K562 (cell line): Measurements from ENCODE around the gene RNU5D-1. TPM values are rescaled to one million over a fixed set of nuclear protein-coding genes. Genes with fewer than 3 reads are reported as not detected.

Source experiments
- ATAC-seq: fragments of 200-7000 bp; cut with Tn5 transposase; 3 replicates; pipeline ENCODE4 v1.9.1; 2020; ENCODE audit warnings: moderate library complexity
- BruUV-seq: library from RNA; stranded (reverse); fragments of 400-500 nt; replicated peaks from 2 replicates; lab custom pipeline; 2021; lab: Mats Ljungman, UMichigan
- CTCF ChIA-PET: fragments of 300-600 bp; formaldehyde crosslinking; extraction: SDS; loops from one replicate; lab custom pipeline; 2021; ENCODE audit warnings: low intra/inter-chr PET ratio; lab: Yijun Ruan, JAX
- POLR2A ChIA-PET: fragments of 300-600, 350-650 bp; sonication (Branson Sonifier 250); formaldehyde crosslinking; extraction: SDS; loops from one replicate; lab custom pipeline; 2021; ENCODE audit warnings: antibody characterized with exemption, inconsistent platforms; lab: Yijun Ruan, JAX
- DNase-seq, 4 experiments: peaks; one replicate each; pipeline versions ENCODE4 v3.0.0 to v3.0.0-alpha.2; 2011 to 2018; ENCODE audit warnings: low spot score in 3 of 4, mixed read lengths in 3 of 4; ENCODE audit errors: extremely low read depth in 1 of 4
- FAIRE-seq: peaks from 2 replicates; lab custom pipeline; 2011; peaks lifted over from hg19 to GRCh38; lab: Jason Lieb, UNC
- H2AFZ ChIP-seq: 2 replicates; pipeline ENCODE4 v1.6.0; 2011; ENCODE audit warnings: low read depth, low read length, control low read depth, inconsistent platforms
- H3K27ac ChIP-seq: fragments of 200-600 bp; 3 replicates; pipeline ENCODE4 v1.8.0; 2011; ENCODE audit warnings: low read depth, mild to moderate bottlenecking, control low read depth, inconsistent platforms, low read length, moderate library complexity, mixed read lengths; ENCODE audit errors: extremely low read depth
- H3K27me3 ChIP-seq, 2 experiments: fragments of 300-600 bp in 1 of 2; 2 replicates in 1 of 2; 3 replicates in 1 of 2; pipeline versions ENCODE4 v1.6.0 to v1.8.0; 2011; ENCODE audit warnings: inconsistent platforms in 2 of 2, low read length in 2 of 2, mild to moderate bottlenecking in 1 of 2, mixed read lengths in 1 of 2, moderate library complexity in 1 of 2; ENCODE audit not compliant: control insufficient read depth in 2 of 2, insufficient read depth in 2 of 2
- H3K36me3 ChIP-seq: fragments of 300-600 bp; 3 replicates; pipeline ENCODE4 v1.8.0; 2011; ENCODE audit warnings: mild to moderate bottlenecking, low read length, inconsistent platforms; ENCODE audit not compliant: control insufficient read depth, insufficient read depth
- H3K4me1 ChIP-seq, 2 experiments: fragments of 200-600 bp in 1 of 2; replicated peaks in 1 of 2; 2 replicates in 1 of 2; 3 replicates in 1 of 2; pipeline versions ENCODE4 v1.5.1 to v1.8.0; 2011; ENCODE audit warnings: inconsistent platforms in 2 of 2, low read length in 2 of 2, mild to moderate bottlenecking in 1 of 2, mixed read lengths in 1 of 2, moderate library complexity in 1 of 2; ENCODE audit not compliant: control insufficient read depth in 2 of 2, insufficient read depth in 2 of 2
- H3K4me2 ChIP-seq: 2 replicates; pipeline ENCODE4 v1.6.1; 2011; ENCODE audit warnings: low read length, control low read depth, inconsistent platforms, mixed read lengths; ENCODE audit not compliant: insufficient read depth
- H3K4me3 ChIP-seq: fragments of 200-600 bp; sonication (generic), shearing (Covaris generic); 2 replicates; pipeline ENCODE4 v1.5.1; 2016; ENCODE audit warnings: control low read depth, inconsistent platforms
- H3K79me2 ChIP-seq: fragments of 200-600 bp; 3 replicates; pipeline ENCODE4 v1.8.0; 2011; ENCODE audit warnings: low read length, inconsistent platforms; ENCODE audit not compliant: control insufficient read depth, insufficient read depth
- H3K9ac ChIP-seq, 2 experiments: 2 replicates each; pipeline versions ENCODE4 v1.6.0 to v1.6.1; 2011; ENCODE audit warnings: low read depth in 2 of 2, low read length in 2 of 2, control low read depth in 1 of 2, inconsistent platforms in 1 of 2, mild to moderate bottlenecking in 1 of 2, mixed read lengths in 1 of 2; ENCODE audit not compliant: insufficient read depth in 1 of 2
- H3K9me1 ChIP-seq: one replicate; pipeline ENCODE4 v1.6.0; 2011; ENCODE audit warnings: inconsistent platforms, mild to moderate bottlenecking, low read length, moderate library complexity; ENCODE audit not compliant: control insufficient read depth, insufficient read depth
- H3K9me3 ChIP-seq: replicated peaks from 2 replicates; pipeline ENCODE4 v1.5.1; 2011; ENCODE audit warnings: low read depth, low read length, inconsistent platforms; ENCODE audit not compliant: control insufficient read depth, insufficient read depth
- H4K20me1 ChIP-seq: replicated peaks from 2 replicates; pipeline ENCODE4 v1.6.1; 2011; ENCODE audit warnings: low read length, inconsistent platforms, mixed read lengths; ENCODE audit not compliant: control insufficient read depth, insufficient read depth
- GTF2F1 ChIP-seq: IDR thresholded peaks from 2 replicates; pipeline ENCODE4 v1.6.1; 2011; ENCODE audit warnings: low read depth, low read length, improper control_type of control experiment
- NFIC ChIP-seq: fragments of 450-650 bp; IDR thresholded peaks from 2 replicates; pipeline ENCODE4 v1.6.1; 2017; ENCODE audit warnings: mild to moderate bottlenecking, inconsistent platforms
- SP2 ChIP-seq: IDR thresholded peaks from 2 replicates; pipeline ENCODE4 v1.6.1; 2011; ENCODE audit warnings: mild to moderate bottlenecking, low read depth, low read length, moderate library complexity; ENCODE audit not compliant: poor library complexity, severe bottlenecking; ENCODE audit errors: extremely low read depth
- ZNF217 ChIP-seq: sonication (generic); formaldehyde crosslinking; IDR thresholded peaks from 2 replicates; pipeline ENCODE4 v1.8.0; 2022; ENCODE audit warnings: mild to moderate bottlenecking, missing genetic modification reagents
- WGBS: fragments of 100-300 bp; shearing (Covaris generic); methylation state at CpG from one replicate; pipeline ENCODE4 v1.1.6; 2016; ENCODE audit warnings: low coverage, mixed read lengths; ENCODE audit not compliant: insufficient coverage; ENCODE audit errors: missing lambda C conversion rate; 5-methylcytosine and 5-hydroxymethylcytosine counted together
- in situ Hi-C: fragments of 300-500 bp; cut with MboI; formaldehyde crosslinking; loops from 4 replicates; pipeline ENCODE4 v1.15.0; 2018; ENCODE audit warnings: inconsistent platforms, mixed read lengths
- intact Hi-C: fragments of 100-400 bp; cut with micrococcal nuclease; formaldehyde crosslinking; loops from 2 replicates; pipeline ENCODE4 v1.14.2; 2022
- polyA plus RNA-seq, 8 experiments: library from polyadenylated mRNA; depleted of rRNA in 4 of 8; stranded (reverse) in 5 of 8; unstranded in 3 of 8; fragments of >200 nt; fragmentation: Nextera tagmentation in 2 of 8; fragmentation: Illumina TruSeq in 1 of 8; extraction: Ambion mirVana in 2 of 8; extraction: Trizol in 1 of 8; gene quantifications; 2 replicates each; pipeline versions ENCODE4 v1.2.1 to v1.2.3, GENCODE V29; 2011 to 2014; ENCODE audit warnings: inconsistent platforms in 1 of 8, missing spikeins in 1 of 8
- total RNA-seq, 7 experiments: library from RNA; depleted of rRNA in 6 of 7; stranded (reverse); fragments of >200 nt in 6 of 7; fragmentation: Illumina TruSeq in 2 of 7; extraction: Trizol in 2 of 7; gene quantifications; 2 replicates each; pipeline versions ENCODE4 v1.2.1 to v1.2.3, GENCODE V29; 2011 to 2021; ENCODE audit warnings: low replicate concordance in 1 of 7
- TF ChIP-seq, protein P1 (sequence below): fragments of 450-650 bp; IDR thresholded peaks from one replicate; pipeline ENCODE4 v1.6.1; 2018; ENCODE audit warnings: mild to moderate bottlenecking, moderate library complexity; ENCODE audit not compliant: partially characterized antibody
- TF ChIP-seq, protein P2 (sequence below): fragments of 450-650 bp; IDR thresholded peaks from 2 replicates; pipeline ENCODE4 v1.6.1; 2017; ENCODE audit warnings: antibody characterized with exemption, mild to moderate bottlenecking

RNU5D-1 gene
- total and polyA plus RNA-seq, 9 of the 15 experiments (the other 6 are each of a cell fraction or from before 2014, with no cell fraction given), result under 0.01 TPM; not detected in 8

DNA sequence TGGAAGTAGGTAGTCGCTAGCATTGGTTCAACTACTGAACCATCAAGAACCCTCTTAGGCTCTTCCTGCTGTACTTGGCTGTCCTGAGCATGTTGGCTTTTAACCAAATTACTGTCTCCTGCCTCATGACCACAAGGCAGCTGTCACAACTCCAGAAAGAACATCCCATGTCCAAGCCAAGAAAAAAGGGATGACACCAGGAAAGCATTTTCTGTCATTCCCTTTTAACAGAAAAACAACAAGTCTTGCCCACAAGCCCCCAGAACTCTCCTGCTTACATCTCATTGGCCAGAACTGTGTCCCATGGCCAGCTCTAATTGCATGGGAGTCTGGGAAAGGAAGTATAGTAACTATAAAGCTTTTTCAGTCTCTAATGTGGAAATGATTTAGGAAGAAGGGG, 2.4 kb upstream of the RNU5D-1 start:
- Histone ChIP-seq H3K27me3 (no peaks in the 10 kb centered on the region), H3K4me2 (no peak overlapping the region), H2AFZ (peak overlapping the region; percentile 69), H3K9ac (no peak overlapping the region), H3K79me2 (no peaks in the 10 kb centered on the region), H3K9me3 (no peaks in the 10 kb centered on the region), H3K4me3 (no peak overlapping the region), H4K20me1 (no peaks in the 10 kb centered on the region), H3K27ac (no peak overlapping the region), H3K9me1 (no peaks in the 10 kb centered on the region), H3K4me1 (peaks cover 16% of the 10 kb centered on the region in 2 experiments), H3K36me3 (no peaks in the 10 kb centered on the region)
- DNase-seq, result no peak
- in situ Hi-C loops, result loop anchor here (5.0 kb wide), 1 partner anchor 89 kb away; no protein-coding TSS in a partner anchor
- ATAC-seq, result no peak
- CTCF ChIA-PET, result no interaction called here
- FAIRE-seq, result no peak
- 54% methylated on average over 1 of the region's 1 CpG for WGBS
- POLR2A ChIA-PET, result interaction anchor here (1.0 to 9.5 kb wide), 4 partner anchors 13 to 86 kb away, joined by 3 to 328 read pairs (median 54); partner anchors contain the start of gene RPS8
- intact Hi-C loops, result loop anchor here (5.0 kb wide), 2 partner anchors 569 to 759 kb away; partner anchors contain the start of gene TESK2
- no TSS peak for BruUV-seq
- TF ChIP-seq NFIC (peak; percentile 13; the same call in 1 of the 2 replicates), GTF2F1 (no peak), ZNF217 (CRISPR knock-in tag) (no peak), SP2 (no peak)
- TF ChIP-seq, protein P1, sequence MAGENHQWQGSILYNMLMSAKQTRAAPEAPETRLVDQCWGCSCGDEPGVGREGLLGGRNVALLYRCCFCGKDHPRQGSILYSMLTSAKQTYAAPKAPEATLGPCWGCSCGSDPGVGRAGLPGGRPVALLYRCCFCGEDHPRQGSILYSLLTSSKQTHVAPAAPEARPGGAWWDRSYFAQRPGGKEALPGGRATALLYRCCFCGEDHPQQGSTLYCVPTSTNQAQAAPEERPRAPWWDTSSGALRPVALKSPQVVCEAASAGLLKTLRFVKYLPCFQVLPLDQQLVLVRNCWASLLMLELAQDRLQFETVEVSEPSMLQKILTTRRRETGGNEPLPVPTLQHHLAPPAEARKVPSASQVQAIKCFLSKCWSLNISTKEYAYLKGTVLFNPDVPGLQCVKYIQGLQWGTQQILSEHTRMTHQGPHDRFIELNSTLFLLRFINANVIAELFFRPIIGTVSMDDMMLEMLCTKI, result no peak
- TF ChIP-seq, protein P2, sequence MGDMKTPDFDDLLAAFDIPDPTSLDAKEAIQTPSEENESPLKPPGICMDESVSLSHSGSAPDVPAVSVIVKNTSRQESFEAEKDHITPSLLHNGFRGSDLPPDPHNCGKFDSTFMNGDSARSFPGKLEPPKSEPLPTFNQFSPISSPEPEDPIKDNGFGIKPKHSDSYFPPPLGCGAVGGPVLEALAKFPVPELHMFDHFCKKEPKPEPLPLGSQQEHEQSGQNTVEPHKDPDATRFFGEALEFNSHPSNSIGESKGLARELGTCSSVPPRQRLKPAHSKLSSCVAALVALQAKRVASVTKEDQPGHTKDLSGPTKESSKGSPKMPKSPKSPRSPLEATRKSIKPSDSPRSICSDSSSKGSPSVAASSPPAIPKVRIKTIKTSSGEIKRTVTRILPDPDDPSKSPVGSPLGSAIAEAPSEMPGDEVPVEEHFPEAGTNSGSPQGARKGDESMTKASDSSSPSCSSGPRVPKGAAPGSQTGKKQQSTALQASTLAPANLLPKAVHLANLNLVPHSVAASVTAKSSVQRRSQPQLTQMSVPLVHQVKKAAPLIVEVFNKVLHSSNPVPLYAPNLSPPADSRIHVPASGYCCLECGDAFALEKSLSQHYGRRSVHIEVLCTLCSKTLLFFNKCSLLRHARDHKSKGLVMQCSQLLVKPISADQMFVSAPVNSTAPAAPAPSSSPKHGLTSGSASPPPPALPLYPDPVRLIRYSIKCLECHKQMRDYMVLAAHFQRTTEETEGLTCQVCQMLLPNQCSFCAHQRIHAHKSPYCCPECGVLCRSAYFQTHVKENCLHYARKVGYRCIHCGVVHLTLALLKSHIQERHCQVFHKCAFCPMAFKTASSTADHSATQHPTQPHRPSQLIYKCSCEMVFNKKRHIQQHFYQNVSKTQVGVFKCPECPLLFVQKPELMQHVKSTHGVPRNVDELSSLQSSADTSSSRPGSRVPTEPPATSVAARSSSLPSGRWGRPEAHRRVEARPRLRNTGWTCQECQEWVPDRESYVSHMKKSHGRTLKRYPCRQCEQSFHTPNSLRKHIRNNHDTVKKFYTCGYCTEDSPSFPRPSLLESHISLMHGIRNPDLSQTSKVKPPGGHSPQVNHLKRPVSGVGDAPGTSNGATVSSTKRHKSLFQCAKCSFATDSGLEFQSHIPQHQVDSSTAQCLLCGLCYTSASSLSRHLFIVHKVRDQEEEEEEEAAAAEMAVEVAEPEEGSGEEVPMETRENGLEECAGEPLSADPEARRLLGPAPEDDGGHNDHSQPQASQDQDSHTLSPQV, result 0 out of 2 replicates have a peak, but pooled peaks have one; percentile 14
